Naive thymus-derived CD4-positive, alpha-beta T cell (primary cell): ENCODE measurements around the gene TMEM218. TPM values are rescaled to one million over a fixed set of nuclear protein-coding genes. Genes with fewer than 3 reads are reported as not detected.

Experiments
- ATAC-seq: fragments of 150-1000 bp; cut with Tn5 transposase; 2 replicates; pipeline ENCODE4 v1.10.0; 2021; ENCODE audit warnings: mild to moderate bottlenecking, moderate library complexity
- CTCF ChIA-PET: fragments of 350-600 bp; sonication (Branson Sonifier 250); formaldehyde crosslinking; loops from one replicate; lab custom pipeline; 2021; ENCODE audit warnings: antibody characterized with exemption; lab: Charles Lee
- POLR2A ChIA-PET: fragments of 350-600 bp; sonication (Branson Sonifier 250); formaldehyde crosslinking; loops from one replicate; lab custom pipeline; 2021; ENCODE audit warnings: antibody characterized with exemption, inconsistent platforms; lab: Charles Lee
- DNase-seq, 9 donors: peaks; one replicate each; pipeline versions ENCODE4 v3.0.0 to v3.0.0-alpha.2; 2020 to 2022; ENCODE audit warnings: mixed read lengths in 1 of 9
- H3K27ac ChIP-seq: one replicate; pipeline ENCODE4 v1.7.0; 2013; ENCODE audit warnings: mild to moderate bottlenecking, low read depth, low read length, moderate library complexity
- H3K27me3 ChIP-seq, 2 donors: one replicate each; pipeline ENCODE4 v1.7.0; 2013; ENCODE audit warnings: low read length in 2 of 2, mild to moderate bottlenecking in 2 of 2, moderate library complexity in 2 of 2; ENCODE audit not compliant: control insufficient read depth in 2 of 2, insufficient read depth in 2 of 2
- H3K36me3 ChIP-seq, 3 experiments: 1 replicate in 2 of 3; 2 replicates in 1 of 3; pipeline ENCODE4 v1.7.0; 2013; ENCODE audit warnings: low read length in 3 of 3, mild to moderate bottlenecking in 3 of 3, moderate library complexity in 1 of 3; ENCODE audit not compliant: insufficient read depth in 3 of 3, control insufficient read depth in 2 of 3
- H3K4me1 ChIP-seq, 2 donors: one replicate each; pipeline ENCODE4 v1.7.0; 2013; ENCODE audit warnings: low read length in 2 of 2, mild to moderate bottlenecking in 2 of 2, moderate library complexity in 1 of 2; ENCODE audit not compliant: control insufficient read depth in 2 of 2, insufficient read depth in 2 of 2
- H3K4me3 ChIP-seq: 2 replicates; pipeline ENCODE4 v1.7.0; 2013; ENCODE audit warnings: mild to moderate bottlenecking, low read length
- H3K9me3 ChIP-seq, 3 experiments: 1 replicate in 2 of 3; 2 replicates in 1 of 3; pipeline ENCODE4 v1.7.0; 2013; ENCODE audit warnings: low read length in 3 of 3; ENCODE audit not compliant: control insufficient read depth in 2 of 3
- H3K27ac Mint-ChIP-seq, 9 donors: one replicate each; pipeline ENCODE4 v1.8.0; 2020 to 2022; ENCODE audit warnings: mixed read lengths in 9 of 9, mild to moderate bottlenecking in 8 of 9, moderate library complexity in 5 of 9, inconsistent platforms in 2 of 9
- H3K27me3 Mint-ChIP-seq, 5 donors: one replicate each; pipeline ENCODE4 v1.8.0; 2021 to 2022; ENCODE audit warnings: mixed read lengths in 5 of 5, mild to moderate bottlenecking in 1 of 5
- H3K36me3 Mint-ChIP-seq, 5 donors: one replicate each; pipeline ENCODE4 v1.8.0; 2020 to 2022; ENCODE audit warnings: mixed read lengths in 5 of 5, mild to moderate bottlenecking in 3 of 5, inconsistent platforms in 1 of 5
- H3K4me1 Mint-ChIP-seq, 7 donors: one replicate each; pipeline ENCODE4 v1.8.0; 2020 to 2022; ENCODE audit warnings: mixed read lengths in 7 of 7, mild to moderate bottlenecking in 3 of 7, inconsistent platforms in 1 of 7
- H3K4me3 Mint-ChIP-seq, 10 donors: one replicate each; pipeline ENCODE4 v1.8.0; 2020 to 2022; ENCODE audit warnings: mild to moderate bottlenecking in 10 of 10, mixed read lengths in 10 of 10, moderate library complexity in 6 of 10, inconsistent platforms in 2 of 10
- H3K9me3 Mint-ChIP-seq, 11 donors: one replicate each; pipeline ENCODE4 v1.8.0; 2020 to 2022; ENCODE audit warnings: mixed read lengths in 11 of 11, mild to moderate bottlenecking in 4 of 11, inconsistent platforms in 1 of 11, moderate library complexity in 1 of 11
- intact Hi-C, 2 donors: fragments of 100-400 bp; cut with micrococcal nuclease; formaldehyde crosslinking; loops; one replicate each; pipeline ENCODE4 v1.15.1; 2023
- polyA plus RNA-seq, 2 donors: library from polyadenylated mRNA; unstranded; fragments of 300-500 nt; fragmentation: Illumina TruSeq; gene quantifications; one replicate each; pipeline ENCODE4 v1.2.3, GENCODE V29; 2021
- total RNA-seq, 6 experiments: library from RNA in 5 of 6; stranded (reverse) in 5 of 6; gene quantifications; 1 replicate in 5 of 6; 2 replicates in 1 of 6; pipeline ENCODE4 v1.2.3 and lab custom pipeline; 2021 to 2026

The TMEM218 gene
- total and polyA plus RNA-seq, 7 experiments from 2014 or later, result 10.2 to 36.1 (median 17.3) TPM

GRCh38 chr11:125071846-125072217, 39.6 kb downstream of the TMEM218 start:
- Mint-ChIP-seq H3K4me1 (peaks cover 0 to 17% (median 0%) of the 10 kb centered on the region in 7 donors), H3K27ac (no peak overlapping the region), H3K36me3 (peaks cover 0 to 3% (median 0%) of the 10 kb centered on the region in 5 donors), H3K9me3 (no peaks in the 10 kb centered on the region), H3K27me3 (peaks cover 7 to 45% (median 37%) of the 10 kb centered on the region in 5 donors), H3K4me3 (no peak overlapping the region)
- Histone ChIP-seq H3K9me3 (no peaks in the 10 kb centered on the region), H3K27me3 (no peaks in the 10 kb centered on the region), H3K36me3 (no peaks in the 10 kb centered on the region), H3K27ac (no peak overlapping the region), H3K4me1 (no peaks in the 10 kb centered on the region), H3K4me3 (no peak overlapping the region)
- POLR2A ChIA-PET, result no interaction called here
- ATAC-seq (no peak), DNase-seq (no peak)
- intact Hi-C loops, result no loop called here
- CTCF ChIA-PET, result interaction anchor here (0.6 kb wide), 1 partner anchor 993 kb away, joined by 3 read pairs; no protein-coding TSS in a partner anchor

DNA sequence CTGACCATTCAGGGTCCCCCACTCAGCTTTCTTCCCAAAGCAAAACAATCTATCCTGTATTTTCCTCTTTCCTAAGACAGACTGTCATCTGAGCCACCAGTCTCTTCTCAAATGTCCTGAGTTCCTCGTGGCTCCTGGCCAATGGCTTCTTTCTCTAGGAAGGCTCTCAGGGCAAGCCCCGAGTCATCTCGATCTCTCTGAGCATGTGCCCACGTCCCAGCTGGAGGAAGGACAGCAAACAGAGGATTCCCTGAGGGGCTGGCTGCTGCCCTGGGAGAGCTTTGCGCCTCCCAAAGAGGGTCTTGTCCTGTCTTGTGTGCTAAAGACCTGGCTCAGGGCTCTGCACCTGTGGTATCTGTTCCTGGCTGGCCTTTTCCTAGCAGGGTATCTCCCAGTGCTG, 40.0 kb downstream of the TMEM218 start:
- Mint-ChIP-seq H3K4me3 (no peak overlapping the region), H3K36me3 (peaks cover 0 to 3% (median 0%) of the 10 kb centered on the region in 5 donors)
- no peak overlapping the region for H3K4me3 ChIP-seq

DNA sequence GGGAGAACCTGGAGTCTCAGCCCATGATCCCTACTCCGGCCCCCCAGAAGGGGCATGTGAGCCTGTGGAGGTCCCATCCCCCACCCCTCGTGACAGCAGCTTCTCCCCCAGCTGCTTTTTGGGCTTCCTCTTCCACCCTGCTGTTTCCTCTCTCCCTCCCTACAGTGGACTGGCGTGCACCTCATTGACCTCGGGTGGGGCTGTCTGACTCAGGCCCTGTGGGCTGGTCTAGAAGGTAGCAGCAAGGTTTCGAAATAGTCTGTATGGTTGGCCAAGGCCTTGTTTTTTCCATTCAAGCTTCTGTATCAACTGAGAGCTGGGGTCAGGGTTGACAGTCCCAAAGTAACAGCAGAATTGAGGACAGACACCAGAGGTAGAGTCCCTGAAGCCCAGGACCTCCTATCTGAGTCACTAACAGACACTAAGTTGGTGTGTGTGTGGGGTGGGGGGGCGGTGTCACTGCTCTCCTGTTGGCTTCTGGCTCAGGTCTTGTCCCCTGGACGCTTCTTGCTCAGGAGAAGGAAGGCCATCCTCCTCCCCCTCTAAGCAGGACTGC, 40.6 kb downstream of the TMEM218 start:
- peaks cover 0 to 17% (median 0%) of the 10 kb centered on the region in 7 donors for H3K4me1 Mint-ChIP-seq
- H3K27me3 Mint-ChIP-seq, result peaks cover 14 to 50% (median 42%) of the 10 kb centered on the region in 5 donors
- CTCF ChIA-PET, result no interaction called here
- DNase-seq (no peak), ATAC-seq (peak; percentile 92)
- no peaks in the 10 kb centered on the region for H3K9me3 ChIP-seq
- no peaks in the 10 kb centered on the region for H3K9me3 Mint-ChIP-seq
- H3K4me1 ChIP-seq, result no peaks in the 10 kb centered on the region
- no peaks in the 10 kb centered on the region for H3K36me3 ChIP-seq
- H3K27ac ChIP-seq, result no peak overlapping the region
- H3K4me3 ChIP-seq, result no peak overlapping the region
- peaks cover 0 to 3% (median 0%) of the 10 kb centered on the region in 5 donors for H3K36me3 Mint-ChIP-seq
- no peaks in the 10 kb centered on the region for H3K27me3 ChIP-seq
- POLR2A ChIA-PET, result no interaction called here
- no peak overlapping the region for H3K4me3 Mint-ChIP-seq
- intact Hi-C loops, result no loop called here
- peak overlapping the region in 1 of 9 donors; percentile 0 for H3K27ac Mint-ChIP-seq

More for the DNA sequence above, 40.0 kb downstream of the TMEM218 start:
- DNase-seq (no peak), ATAC-seq (no peak)
- Mint-ChIP-seq H3K4me1 (peaks cover 0 to 17% (median 0%) of the 10 kb centered on the region in 7 donors), H3K27ac (no peak overlapping the region), H3K9me3 (no peaks in the 10 kb centered on the region), H3K27me3 (peaks cover 8 to 44% (median 38%) of the 10 kb centered on the region in 5 donors)
- H3K36me3 ChIP-seq, result no peaks in the 10 kb centered on the region
- no peaks in the 10 kb centered on the region for H3K27me3 ChIP-seq
- no peak overlapping the region for H3K27ac ChIP-seq
- H3K9me3 ChIP-seq, result no peaks in the 10 kb centered on the region
- intact Hi-C loops, result no loop called here
- ChIA-PET POLR2A (no interaction called here), CTCF (interaction anchor here (0.6 kb wide), 1 partner anchor 994 kb away, joined by 3 read pairs; no protein-coding TSS in a partner anchor)
- H3K4me1 ChIP-seq, result no peaks in the 10 kb centered on the region

DNA sequence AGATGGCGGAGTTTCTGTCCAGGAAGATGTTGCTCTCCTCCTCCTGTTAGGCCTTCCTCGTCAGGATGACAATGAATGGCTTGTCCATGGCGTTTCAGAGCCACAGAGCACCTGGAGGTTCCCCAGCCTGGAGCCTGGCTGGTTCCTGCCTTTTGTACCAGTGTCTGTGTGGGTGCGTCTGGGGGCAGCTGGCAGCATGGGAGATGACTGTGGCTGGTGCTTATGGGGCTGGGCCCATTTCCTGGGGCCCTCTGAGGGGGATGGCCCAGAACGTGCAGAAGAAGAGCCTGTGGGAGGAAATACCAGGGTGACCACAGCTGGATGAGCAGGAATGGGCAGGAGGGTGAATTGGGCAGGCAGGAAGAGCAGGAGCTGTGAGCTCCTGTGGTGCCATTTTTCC, 41.6 kb downstream of the TMEM218 start:
- no peak overlapping the region for H3K27ac Mint-ChIP-seq
- Histone ChIP-seq H3K4me3 (no peak overlapping the region), H3K9me3 (no peaks in the 10 kb centered on the region), H3K4me1 (no peaks in the 10 kb centered on the region), H3K27me3 (no peaks in the 10 kb centered on the region), H3K27ac (no peak overlapping the region), H3K36me3 (no peaks in the 10 kb centered on the region)
- H3K36me3 Mint-ChIP-seq, result peaks cover 0 to 3% (median 0%) of the 10 kb centered on the region in 5 donors
- no peak overlapping the region for H3K4me3 Mint-ChIP-seq
- H3K27me3 Mint-ChIP-seq, result peaks cover 24 to 59% (median 50%) of the 10 kb centered on the region in 5 donors
- H3K9me3 Mint-ChIP-seq, result no peaks in the 10 kb centered on the region
- ATAC-seq, result no peak
- H3K4me1 Mint-ChIP-seq, result peaks cover 0 to 17% (median 0%) of the 10 kb centered on the region in 7 donors
- DNase-seq, result no peak
- ChIA-PET POLR2A (no interaction called here), CTCF (no interaction called here)
- intact Hi-C loops, result no loop called here

DNA sequence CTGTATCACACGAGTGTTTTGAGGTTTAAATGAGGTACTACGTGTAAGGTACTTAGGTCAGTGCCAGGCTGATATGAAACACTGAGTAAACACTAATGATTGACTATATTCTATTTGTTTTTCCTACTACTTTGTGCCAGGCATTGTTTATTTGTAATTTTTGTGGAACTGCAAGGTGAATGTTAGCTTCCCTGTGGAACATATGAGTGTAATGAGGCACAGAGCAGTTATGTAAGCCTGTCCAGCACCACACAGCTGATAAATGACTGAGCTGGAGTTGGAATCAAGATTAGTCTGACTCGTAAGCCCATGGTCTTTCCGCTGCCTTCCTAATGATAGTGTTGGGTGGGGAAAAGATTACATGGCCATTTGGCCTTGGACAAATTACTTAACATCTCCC, 42.4 kb downstream of the TMEM218 start:
- CTCF ChIA-PET, result no interaction called here
- H3K4me1 ChIP-seq, result peaks cover 0 to 1% of the 10 kb centered on the region in 2 donors
- no peaks in the 10 kb centered on the region for H3K36me3 ChIP-seq
- no peak for ATAC-seq
- Mint-ChIP-seq H3K27ac (no peak overlapping the region), H3K36me3 (peaks cover 0 to 3% (median 0%) of the 10 kb centered on the region in 5 donors), H3K9me3 (no peaks in the 10 kb centered on the region), H3K27me3 (peaks cover 32 to 64% (median 53%) of the 10 kb centered on the region in 5 donors), H3K4me1 (peaks cover 0 to 21% (median 7%) of the 10 kb centered on the region in 7 donors), H3K4me3 (no peak overlapping the region)
- H3K27me3 ChIP-seq, result peaks cover 0 to 6% of the 10 kb centered on the region in 2 donors
- H3K4me3 ChIP-seq, result no peak overlapping the region
- H3K27ac ChIP-seq, result no peak overlapping the region
- intact Hi-C loops, result no loop called here
- POLR2A ChIA-PET, result no interaction called here
- H3K9me3 ChIP-seq, result no peaks in the 10 kb centered on the region
- no peak for DNase-seq

DNA sequence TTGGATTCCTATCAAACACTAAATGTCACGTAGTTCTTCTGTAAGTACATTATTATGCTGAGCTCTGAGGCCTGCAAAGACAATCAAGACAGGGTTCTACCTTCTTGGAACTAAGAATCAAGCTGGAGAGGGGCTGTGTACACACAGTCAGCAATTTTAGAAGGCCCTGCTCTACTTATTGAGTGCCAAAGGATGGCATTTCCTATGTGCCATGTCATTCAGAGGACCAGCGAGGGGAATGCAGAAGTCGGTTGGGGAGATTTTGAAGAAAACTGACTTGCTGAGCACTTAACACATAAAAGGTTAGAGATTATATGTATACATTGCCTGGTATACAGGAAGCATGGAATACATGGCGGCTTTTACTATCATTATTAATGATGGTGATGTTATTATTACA, 43.1 kb downstream of the TMEM218 start:
- Histone ChIP-seq H3K27me3 (peaks cover 0 to 10% of the 10 kb centered on the region in 2 donors), H3K9me3 (no peaks in the 10 kb centered on the region), H3K36me3 (no peaks in the 10 kb centered on the region), H3K27ac (no peak overlapping the region), H3K4me1 (peaks cover 4 to 7% of the 10 kb centered on the region in 2 donors), H3K4me3 (no peak overlapping the region)
- no peak for DNase-seq
- Mint-ChIP-seq H3K4me3 (no peak overlapping the region), H3K36me3 (peaks cover 0 to 3% (median 0%) of the 10 kb centered on the region in 5 donors), H3K27me3 (peaks cover 37 to 65% (median 54%) of the 10 kb centered on the region in 5 donors), H3K9me3 (no peaks in the 10 kb centered on the region), H3K4me1 (peaks cover 0 to 26% (median 10%) of the 10 kb centered on the region in 7 donors), H3K27ac (no peak overlapping the region)
- POLR2A ChIA-PET, result no interaction called here
- no peak for ATAC-seq
- CTCF ChIA-PET, result no interaction called here
- intact Hi-C loops, result no loop called here

- peaks cover 47 to 68% (median 52%) of the 10 kb centered on the region in 5 donors for H3K27me3 Mint-ChIP-seq
- Histone ChIP-seq H3K36me3 (no peaks in the 10 kb centered on the region), H3K9me3 (no peaks in the 10 kb centered on the region), H3K4me3 (no peak overlapping the region), H3K27me3 (peaks cover 0 to 10% of the 10 kb centered on the region in 2 donors), H3K27ac (no peak overlapping the region), H3K4me1 (peaks cover 4 to 7% of the 10 kb centered on the region in 2 donors)
- intact Hi-C loops, result loop anchor here in 1 of 2 donors (5.0 kb wide), 1 partner anchor 48 kb away; the partner anchor contains the start of gene TMEM218
- peaks cover 0 to 15% (median 10%) of the 10 kb centered on the region in 7 donors for H3K4me1 Mint-ChIP-seq
- ATAC-seq, result no peak
- no peaks in the 10 kb centered on the region for H3K9me3 Mint-ChIP-seq
- H3K4me3 Mint-ChIP-seq, result peak overlapping the region; percentile 48 to 89 (median 66)
- H3K27ac Mint-ChIP-seq, result peak overlapping the region in 1 of 9 donors; percentile 62
- ChIA-PET POLR2A (no interaction called here), CTCF (no interaction called here)
- H3K36me3 Mint-ChIP-seq, result peaks cover 0 to 3% (median 0%) of the 10 kb centered on the region in 5 donors
- no peak for DNase-seq
Observed at GRCh38 chr11:125064070-125064469, 47.4 kb downstream of the TMEM218 start.
